ENCODE measurements around the gene ZDHHC11B. TPM values are rescaled to one million over a fixed set of nuclear protein-coding genes. Genes with fewer than 3 reads are reported as not detected.

Gene ZDHHC11B
- total and polyA plus RNA-seq, 2 donors (not counting 1 experiment from before 2014, with no cell fraction given), result 0.52 TPM; not detected in 1

DNA sequence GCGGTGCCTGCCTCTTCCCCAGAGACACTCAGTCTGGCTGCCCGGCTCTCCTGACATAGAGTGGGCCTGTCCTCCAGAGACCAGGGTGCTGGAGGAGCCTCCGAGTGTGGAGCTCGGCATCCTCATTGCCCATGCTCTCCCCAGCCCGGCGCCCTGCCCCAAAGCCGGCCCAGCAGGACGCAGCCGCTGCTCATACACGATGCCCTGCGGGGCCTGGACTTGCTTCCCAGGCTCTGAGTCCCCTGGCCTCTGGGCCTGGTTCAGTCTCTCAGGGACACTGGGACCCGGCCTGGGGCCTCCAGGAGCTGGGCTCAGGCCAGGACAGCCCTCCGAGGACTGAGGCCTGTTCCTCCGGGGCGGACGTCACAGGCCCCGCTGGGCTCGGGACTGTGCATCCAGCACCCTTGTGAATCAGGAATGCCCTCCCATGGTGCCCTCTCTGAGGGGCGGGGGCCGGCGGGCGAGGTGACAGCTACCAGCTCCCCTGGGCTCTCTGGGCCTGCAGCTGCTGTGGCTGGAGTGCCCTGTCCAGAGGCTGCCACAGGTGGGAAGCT lies 114.6 kb downstream of the ZDHHC11B start:
- 93% methylated on average over 21 of the region's 22 CpGs for WGBS (ENCODE audit: insufficient coverage)

More for the DNA sequence above, 114.6 kb downstream of the ZDHHC11B start:
- ATAC-seq (ENCODE audit: low read depth) (no peak), DNase-seq (no peak)
- Histone ChIP-seq H3K4me1 (ENCODE audit: control insufficient read depth in 2 of 2, insufficient read depth in 2 of 2, low read length in 2 of 2) (peaks cover 22 to 23% of the 10 kb centered on the region in 2 donors), H3K79me2 (ENCODE audit: control insufficient read depth, insufficient read depth, low read length) (no peaks in the 10 kb centered on the region), H3K36me3 (replicated peaks in 1 of 2; ENCODE audit: control extremely low read depth in 1 of 2, control insufficient read depth in 1 of 2, extremely low read depth in 1 of 2, insufficient read depth in 2 of 2, low read length in 1 of 2) (no peaks in the 10 kb centered on the region), H3K9me3 (ENCODE audit: control extremely low read depth in 1 of 3, control insufficient read depth in 2 of 3, insufficient read depth in 1 of 3, low read length in 2 of 3) (peaks cover 0 to 11% (median 0%) of the 10 kb centered on the region in 3 donors), H2AFZ (ENCODE audit: insufficient read depth, low read depth, low read length, poor library complexity, severe bottlenecking) (no peak overlapping the region), H3K4me3 (ENCODE audit: control extremely low read depth in 1 of 5, extremely low read depth in 1 of 5, insufficient read depth in 1 of 5, low read depth in 2 of 5, low read length in 4 of 5) (no peak overlapping the region), H4K20me1 (ENCODE audit: control insufficient read depth, insufficient read depth, low read length, poor library complexity, severe bottlenecking) (no peaks in the 10 kb centered on the region), H3K27me3 (replicated peaks in 1 of 4; ENCODE audit: control extremely low read depth in 1 of 4, control insufficient read depth in 3 of 4, insufficient read depth in 4 of 4, low read length in 3 of 4) (peaks cover 0 to 32% (median 5%) of the 10 kb centered on the region in 4 experiments), H3K9ac (ENCODE audit: low read length) (no peak overlapping the region), H3K4me2 (replicated peaks; ENCODE audit: low read depth, low read length, poor library complexity, severe bottlenecking) (no peak overlapping the region), H3K27ac (ENCODE audit: low read length in 2 of 2) (no peak overlapping the region)
- no peak overlapping the region for H3K4me3 Mint-ChIP-seq
- TF ChIP-seq EZH2 (IDR thresholded peaks at IDR 0.05; ENCODE audit: borderline replicate concordance, insufficient read depth, low read depth, low read length, poor library complexity, severe bottlenecking), result no peak
- TF ChIP-seq, protein P1, sequence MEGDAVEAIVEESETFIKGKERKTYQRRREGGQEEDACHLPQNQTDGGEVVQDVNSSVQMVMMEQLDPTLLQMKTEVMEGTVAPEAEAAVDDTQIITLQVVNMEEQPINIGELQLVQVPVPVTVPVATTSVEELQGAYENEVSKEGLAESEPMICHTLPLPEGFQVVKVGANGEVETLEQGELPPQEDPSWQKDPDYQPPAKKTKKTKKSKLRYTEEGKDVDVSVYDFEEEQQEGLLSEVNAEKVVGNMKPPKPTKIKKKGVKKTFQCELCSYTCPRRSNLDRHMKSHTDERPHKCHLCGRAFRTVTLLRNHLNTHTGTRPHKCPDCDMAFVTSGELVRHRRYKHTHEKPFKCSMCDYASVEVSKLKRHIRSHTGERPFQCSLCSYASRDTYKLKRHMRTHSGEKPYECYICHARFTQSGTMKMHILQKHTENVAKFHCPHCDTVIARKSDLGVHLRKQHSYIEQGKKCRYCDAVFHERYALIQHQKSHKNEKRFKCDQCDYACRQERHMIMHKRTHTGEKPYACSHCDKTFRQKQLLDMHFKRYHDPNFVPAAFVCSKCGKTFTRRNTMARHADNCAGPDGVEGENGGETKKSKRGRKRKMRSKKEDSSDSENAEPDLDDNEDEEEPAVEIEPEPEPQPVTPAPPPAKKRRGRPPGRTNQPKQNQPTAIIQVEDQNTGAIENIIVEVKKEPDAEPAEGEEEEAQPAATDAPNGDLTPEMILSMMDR (IDR thresholded peaks at IDR 0.05), result no peak
- H3K27ac Mint-ChIP-seq, result no peak overlapping the region
- CTCF ChIA-PET, result interaction anchor here (1.8 to 5.3 kb wide), 2 partner anchors 223 to 233 kb away, joined by 5 to 63 read pairs; no protein-coding TSS in a partner anchor
- peaks cover 12% of the 10 kb centered on the region for H3K4me1 Mint-ChIP-seq
- peaks cover 5% of the 10 kb centered on the region for H3K27me3 Mint-ChIP-seq
- intact Hi-C loops (cut with micrococcal nuclease), result loop anchor here (2.0 kb wide), 1 partner anchor 233 kb away; no protein-coding TSS in a partner anchor
- POLR2A ChIA-PET, result no interaction called here
- no peaks in the 10 kb centered on the region for H3K9me3 Mint-ChIP-seq (ENCODE audit: insufficient read depth)
